Gastrocnemius medialis (tissue), 4 donors: ENCODE data around the gene GPR157. TPM values are rescaled to one million over a fixed set of nuclear protein-coding genes. Genes with fewer than 3 reads are reported as not detected.
A peak's percentile ranks its signal among the peaks of the same experiment; 100 is the strongest.

Experiments
- ATAC-seq, 2 donors: fragments of 150-250 bp; one replicate each; pipeline ENCODE4 v1.9.1; 2016
- DNase-seq, 2 donors: peaks; one replicate each; pipeline ENCODE4 v3.0.0-alpha.2; 2019
- H3K27ac ChIP-seq, 4 donors: fragments of 200-600 bp; sonication (generic); 1 replicate in 1 of 4; 2 replicates in 3 of 4; pipeline ENCODE4 v1.5.1; 2016 to 2018; ENCODE audit warnings: mild to moderate bottlenecking in 2 of 4, moderate library complexity in 1 of 4
- H3K27me3 ChIP-seq, 3 donors: fragments of 200-600 bp; sonication (generic) in 2 of 3; 1 replicate in 1 of 3; 2 replicates in 2 of 3; pipeline versions ENCODE4 v1.5.1 to v1.6.0; 2016 to 2019; ENCODE audit warnings: mild to moderate bottlenecking in 1 of 3, moderate library complexity in 1 of 3
- H3K36me3 ChIP-seq, 2 donors: fragments of 200-600 bp; sonication (generic) in 1 of 2; one replicate each; pipeline ENCODE4 v1.5.1; 2017 to 2018
- H3K4me1 ChIP-seq, 2 donors: fragments of 200-600 bp; sonication (generic) in 1 of 2; one replicate each; pipeline ENCODE4 v1.5.1; 2016 to 2017; ENCODE audit warnings: mild to moderate bottlenecking in 2 of 2
- H3K4me3 ChIP-seq, 4 donors: fragments of 200-600 bp; sonication (generic) in 3 of 4; 1 replicate in 1 of 4; 2 replicates in 3 of 4; pipeline ENCODE4 v1.5.1; 2016 to 2019; ENCODE audit warnings: mild to moderate bottlenecking in 2 of 4
- H3K9me3 ChIP-seq, 3 donors: fragments of 200-600 bp; sonication (generic) in 2 of 3; 1 replicate in 1 of 3; 2 replicates in 2 of 3; pipeline ENCODE4 v1.5.1; 2016 to 2019
- CTCF ChIP-seq, 5 experiments: fragments of 450-650 bp in 3 of 5; fragments of 200-600 bp in 2 of 5; sonication (generic) in 2 of 5; IDR thresholded peaks in 4 of 5; conservative IDR thresholded peaks in 1 of 5; 1 replicate in 4 of 5; 2 replicates in 1 of 5; pipeline ENCODE4 v1.5.1; 2016 to 2019; ENCODE audit warnings: antibody characterized with exemption in 5 of 5, mild to moderate bottlenecking in 3 of 5, moderate library complexity in 3 of 5
- POLR2A ChIP-seq, 2 donors: fragments of 450-650 bp; IDR thresholded peaks; one replicate each; pipeline ENCODE4 v1.6.1; 2017; ENCODE audit warnings: antibody characterized with exemption in 2 of 2, mild to moderate bottlenecking in 2 of 2, moderate library complexity in 2 of 2
- in situ Hi-C, 4 donors: fragments of 200-750 bp; cut with MboI; loops; one replicate each; pipeline versions ENCODE4 v1.15.0 to v1.8.0; 2017; ENCODE audit warnings: low sequenced_read_pairs in 4 of 4
- intact Hi-C: fragments of 100-400 bp; cut with DNase I; formaldehyde crosslinking; loops from one replicate; pipeline ENCODE4 v1.15.1; 2023; ENCODE audit warnings: low total_unique reads
- total RNA-seq, 4 donors: library from RNA; depleted of rRNA; stranded (reverse); fragments of >200 nt; gene quantifications; one replicate each; pipeline versions ENCODE4 v1.1.0 to v1.2.3, GENCODE V29; 2016

Gene GPR157
- total RNA-seq, 4 donors from 2014 or later: 12.9 to 38.1 (median 18.9) TPM

- intact Hi-C loops (no loop called here), in situ Hi-C loops (loop anchor here in 1 of 4 donors (10.0 kb wide), 1 partner anchor 379 kb away; no protein-coding TSS in a partner anchor)
- H3K36me3 ChIP-seq: peaks cover 0 to 6% of the 10 kb centered on the region in 2 donors
- no peaks in the 10 kb centered on the region for H3K9me3 ChIP-seq
- TF ChIP-seq POLR2A (IDR thresholded peaks at IDR 0.05): no peak
- TF ChIP-seq CTCF (IDR thresholded peaks at IDR 0.05 in 4 of 5, conservative IDR thresholded peaks at IDR 0.05 in 1 of 5): no peak
- ATAC-seq: no peak
- H3K27ac ChIP-seq: peak overlapping the region; percentile 62 to 77 (median 74)
- H3K4me3 ChIP-seq: no peak overlapping the region
- DNase-seq: no peak
- peaks cover 10 to 16% of the 10 kb centered on the region in 2 donors for H3K4me1 ChIP-seq
- H3K27me3 ChIP-seq: no peaks in the 10 kb centered on the region
Observed at GRCh38 chr1:9115351-9116205, 13.3 kb downstream of the GPR157 start.

DNA sequence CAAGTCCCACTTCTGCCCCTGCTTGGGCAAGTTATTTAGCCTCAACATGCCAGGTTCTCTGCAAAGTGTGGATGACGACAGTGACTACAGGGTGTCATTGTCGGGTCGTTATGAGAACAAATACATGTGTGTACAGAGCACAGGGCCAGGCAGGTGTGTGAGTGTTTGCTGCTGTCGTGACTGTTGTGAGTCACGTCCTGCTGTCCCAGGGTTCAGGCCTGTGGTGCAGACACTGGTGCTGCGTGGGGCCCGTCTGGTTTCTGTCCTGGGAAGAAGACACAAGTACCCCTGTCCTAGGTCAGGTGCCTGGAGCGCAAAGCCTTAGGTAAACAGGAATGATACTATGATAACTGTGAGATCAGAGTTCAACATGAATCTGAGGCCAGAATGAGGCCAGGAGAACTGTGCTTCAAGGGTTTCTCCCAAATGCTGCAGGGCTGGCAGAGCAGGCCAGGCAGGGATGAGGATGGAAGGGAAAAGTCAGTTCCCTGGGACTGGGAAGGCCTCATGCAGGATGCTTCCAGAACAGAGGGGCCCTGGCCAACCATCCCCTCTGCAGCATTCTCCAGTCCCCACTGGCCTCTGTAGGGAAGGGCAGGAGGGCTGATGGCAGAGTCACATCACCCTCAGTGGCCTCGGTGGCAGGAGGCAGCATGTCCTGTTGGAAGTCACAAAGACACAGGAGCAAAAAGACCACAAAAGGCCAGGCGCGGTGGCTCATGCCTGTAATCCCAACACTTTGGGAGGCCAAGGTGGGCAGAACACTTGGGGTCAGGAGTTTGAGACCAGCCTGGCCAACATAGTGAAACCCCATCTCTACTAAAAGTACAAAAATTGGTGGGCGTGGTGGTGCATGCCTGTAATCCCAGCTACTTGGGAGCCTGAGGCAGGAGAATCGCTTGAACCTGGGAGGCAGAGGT is 15.7 kb downstream of the GPR157 start:
- Histone ChIP-seq H3K4me3 (no peak overlapping the region), H3K27me3 (no peaks in the 10 kb centered on the region), H3K36me3 (peaks cover 0 to 15% of the 10 kb centered on the region in 2 donors), H3K4me1 (peaks cover 0 to 4% of the 10 kb centered on the region in 2 donors), H3K9me3 (no peaks in the 10 kb centered on the region), H3K27ac (peak overlapping the region in 2 of 4 donors; percentile 20 to 27)
- in situ Hi-C loops: loop anchor here in 2 of 4 donors (5.0 to 10.0 kb wide), 2 partner anchors 84 to 382 kb away; no protein-coding TSS in a partner anchor
- TF ChIP-seq CTCF (IDR thresholded peaks at IDR 0.05 in 4 of 5, conservative IDR thresholded peaks at IDR 0.05 in 1 of 5) (no peak), POLR2A (IDR thresholded peaks at IDR 0.05) (no peak)
- ATAC-seq (no peak), DNase-seq (no peak)
- intact Hi-C loops: no loop called here

DNA sequence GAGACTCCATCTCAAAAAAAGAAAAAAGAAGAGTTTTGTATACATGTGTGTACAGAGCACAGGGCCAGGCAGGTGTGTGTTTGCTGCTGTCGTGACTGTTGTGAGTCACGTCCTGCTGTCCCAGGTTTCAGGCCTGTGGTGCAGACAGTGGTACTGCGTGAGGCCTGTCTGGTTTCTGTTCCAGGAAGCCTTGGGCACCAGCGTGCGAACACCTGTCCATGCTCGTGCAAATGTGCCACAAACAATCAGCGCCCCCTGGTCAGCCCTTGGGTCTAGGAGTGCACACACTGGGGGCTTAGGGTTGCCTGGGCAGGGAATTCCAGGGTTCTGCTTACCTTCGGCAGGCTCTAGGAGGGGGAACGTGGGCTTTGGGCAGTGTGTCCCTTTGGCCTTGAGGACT is 16.9 kb downstream of the GPR157 start:
- TF ChIP-seq CTCF (IDR thresholded peaks at IDR 0.05 in 4 of 5, conservative IDR thresholded peaks at IDR 0.05 in 1 of 5) (no peak), POLR2A (IDR thresholded peaks at IDR 0.05) (no peak)
- Histone ChIP-seq H3K27me3 (no peaks in the 10 kb centered on the region), H3K9me3 (no peaks in the 10 kb centered on the region), H3K4me1 (peaks cover 0 to 4% of the 10 kb centered on the region in 2 donors), H3K27ac (peak overlapping the region; percentile 10 to 29 (median 18)), H3K4me3 (no peak overlapping the region), H3K36me3 (peaks cover 0 to 19% of the 10 kb centered on the region in 2 donors)
- DNase-seq (no peak), ATAC-seq (no peak)
- intact Hi-C loops: no loop called here
- in situ Hi-C loops: loop anchor here in 2 of 4 donors (5.0 to 10.0 kb wide), 2 partner anchors 85 to 383 kb away; no protein-coding TSS in a partner anchor

GRCh38 chr1:9111357-9111691 is 17.6 kb downstream of the GPR157 start:
- in situ Hi-C loops: loop anchor here in 2 of 4 donors (5.0 to 10.0 kb wide), 2 partner anchors 86 to 383 kb away; no protein-coding TSS in a partner anchor

More at GRCh38 chr1:9111357-9111691, 17.6 kb downstream of the GPR157 start:
- H3K27me3 ChIP-seq: no peaks in the 10 kb centered on the region
- no peak for DNase-seq
- peaks cover 0 to 4% of the 10 kb centered on the region in 2 donors for H3K4me1 ChIP-seq
- H3K9me3 ChIP-seq: no peaks in the 10 kb centered on the region
- ATAC-seq: no peak
- intact Hi-C loops: no loop called here
- H3K4me3 ChIP-seq: no peak overlapping the region
- no peak for TF ChIP-seq POLR2A (IDR thresholded peaks at IDR 0.05)
- no peak for TF ChIP-seq CTCF (IDR thresholded peaks at IDR 0.05 in 4 of 5, conservative IDR thresholded peaks at IDR 0.05 in 1 of 5)
- H3K27ac ChIP-seq: peak overlapping the region in 1 of 4 donors; percentile 18
- H3K36me3 ChIP-seq: peaks cover 0 to 19% of the 10 kb centered on the region in 2 donors
